IMR-90 (cell line): ENCODE data around the gene ANKFY1.

ENCODE experiments used
- CEBPB ChIP-seq: IDR thresholded peaks from 2 replicates; pipeline ENCODE4 v1.6.1; 2012; ENCODE audit warnings: low read depth, low read length, improper control_type of control experiment
- CTCF ChIP-seq: conservative IDR thresholded peaks from 2 replicates; pipeline ENCODE4 v1.5.1; 2012; ENCODE audit warnings: mild to moderate bottlenecking, low read depth, low read length, improper control_type of control experiment
- MXI1 ChIP-seq: IDR thresholded peaks from 2 replicates; pipeline ENCODE4 v1.6.1; 2012; ENCODE audit warnings: low read depth, mild to moderate bottlenecking, low read length, moderate library complexity, borderline replicate concordance
- NFE2L2 ChIP-seq: fragments of 150-350 bp; IDR thresholded peaks from 2 replicates; pipeline ENCODE4 v1.6.1; 2016; ENCODE audit warnings: low read depth, mild to moderate bottlenecking, low read length
- POLR2A ChIP-seq: IDR thresholded peaks from 2 replicates; pipeline ENCODE4 v1.6.1; 2012; ENCODE audit warnings: mild to moderate bottlenecking, low read depth, low read length
- RFX5 ChIP-seq: IDR thresholded peaks from 2 replicates; pipeline ENCODE4 v1.8.0; 2012; ENCODE audit warnings: low read depth, mild to moderate bottlenecking, low read length, moderate library complexity
- USF2 ChIP-seq: fragments of 150-350 bp; IDR thresholded peaks from 2 replicates; pipeline ENCODE4 v1.6.1; 2017; ENCODE audit warnings: mild to moderate bottlenecking, antibody characterized with exemption, low read length, low read depth

- TF ChIP-seq POLR2A (no peak), CTCF (no peak), RFX5 (no peak), CEBPB (no peak), MXI1 (no peak), USF2 (no peak), NFE2L2 (no peak)
Measured at GRCh38 chr17:4233668-4234258, 30.0 kb downstream of the ANKFY1 start.
